ENCODE results near the gene FSTL4. TPM values are rescaled to one million over a fixed set of nuclear protein-coding genes. Genes with fewer than 3 reads are reported as not detected.

FSTL4 gene
- total RNA-seq, 2 experiments from 2014 or later: not detected

GRCh38 chr5:133260715-133261114 is 351.6 kb downstream of the FSTL4 start:
- Histone ChIP-seq H3K4me3 (ENCODE audit: low read depth, low read length, poor library complexity, severe bottlenecking) (no peak overlapping the region), H3K4me2 (ENCODE audit: low read length) (no peak overlapping the region), H3K27ac (ENCODE audit: low read depth, low read length, poor library complexity, severe bottlenecking) (no peak overlapping the region), H4K20me1 (ENCODE audit: insufficient read depth, low read length) (no peaks in the 10 kb centered on the region), H3K9me2 (ENCODE audit: insufficient read depth, low read length) (no peaks in the 10 kb centered on the region), H3K79me2 (ENCODE audit: insufficient read depth, low read depth, low read length) (no peaks in the 10 kb centered on the region), H3K4me1 (ENCODE audit: insufficient read depth, low read length, poor library complexity, severe bottlenecking) (no peaks in the 10 kb centered on the region), H2AFZ (ENCODE audit: low read length) (no peak overlapping the region), H3K9me3 (ENCODE audit: low read length) (no peaks in the 10 kb centered on the region), H3K36me3 (ENCODE audit: insufficient read depth, low read length) (no peaks in the 10 kb centered on the region)
- BruUV-seq (replicated peaks): no TSS peak
- CTCF ChIA-PET (ENCODE audit: unreplicated experiment): no interaction called here
- POLR2A ChIA-PET: no interaction called here
- no peak for DNase-seq (ENCODE audit: low spot score)
- intact Hi-C loops (cut with micrococcal nuclease; ENCODE audit: unreplicated experiment): no loop called here
- TF ChIP-seq CTCF (conservative IDR thresholded peaks at IDR 0.05; ENCODE audit: low read length) (0 out of 2 replicates have a peak, but pooled peaks have one; percentile 14), EZH2phosphoT487 (IDR thresholded peaks at IDR 0.05; ENCODE audit: borderline replicate concordance, low read depth, low read length) (no peak)

GRCh38 chr5:133259199-133259997 is 352.9 kb downstream of the FSTL4 start:
- Histone ChIP-seq H2AFZ (ENCODE audit: low read length) (no peak overlapping the region), H3K4me2 (ENCODE audit: low read length) (no peak overlapping the region), H3K4me3 (ENCODE audit: low read depth, low read length, poor library complexity, severe bottlenecking) (no peak overlapping the region), H4K20me1 (ENCODE audit: insufficient read depth, low read length) (no peaks in the 10 kb centered on the region), H3K4me1 (ENCODE audit: insufficient read depth, low read length, poor library complexity, severe bottlenecking) (no peaks in the 10 kb centered on the region), H3K27ac (ENCODE audit: low read depth, low read length, poor library complexity, severe bottlenecking) (no peak overlapping the region), H3K79me2 (ENCODE audit: insufficient read depth, low read depth, low read length) (no peaks in the 10 kb centered on the region), H3K9me2 (ENCODE audit: insufficient read depth, low read length) (no peaks in the 10 kb centered on the region), H3K9me3 (ENCODE audit: low read length) (no peaks in the 10 kb centered on the region), H3K36me3 (ENCODE audit: insufficient read depth, low read length) (no peaks in the 10 kb centered on the region)
- TF ChIP-seq EZH2phosphoT487 (IDR thresholded peaks at IDR 0.05; ENCODE audit: borderline replicate concordance, low read depth, low read length) (no peak), CTCF (conservative IDR thresholded peaks at IDR 0.05; ENCODE audit: low read length) (no peak)
- ChIA-PET CTCF (ENCODE audit: unreplicated experiment) (no interaction called here), POLR2A (no interaction called here)
- intact Hi-C loops (cut with micrococcal nuclease; ENCODE audit: unreplicated experiment): no loop called here
- no TSS peak for BruUV-seq (replicated peaks)
- DNase-seq (ENCODE audit: low spot score): no peak

GRCh38 chr5:133257977-133258376 is 354.4 kb downstream of the FSTL4 start:
- no peak overlapping the region for H3K4me3 ChIP-seq (ENCODE audit: low read depth, low read length, poor library complexity, severe bottlenecking)
- no peak overlapping the region for H2AFZ ChIP-seq (ENCODE audit: low read length)
- H3K9me3 ChIP-seq (ENCODE audit: low read length): no peaks in the 10 kb centered on the region
- intact Hi-C loops (cut with micrococcal nuclease; ENCODE audit: unreplicated experiment): no loop called here
- CTCF ChIA-PET (ENCODE audit: unreplicated experiment): no interaction called here
- no TSS peak for BruUV-seq (replicated peaks)
- H3K27ac ChIP-seq (ENCODE audit: low read depth, low read length, poor library complexity, severe bottlenecking): no peak overlapping the region
- no peak overlapping the region for H3K4me2 ChIP-seq (ENCODE audit: low read length)
- H3K4me1 ChIP-seq (ENCODE audit: insufficient read depth, low read length, poor library complexity, severe bottlenecking): no peaks in the 10 kb centered on the region
- TF ChIP-seq EZH2phosphoT487 (IDR thresholded peaks at IDR 0.05; ENCODE audit: borderline replicate concordance, low read depth, low read length) (no peak), CTCF (conservative IDR thresholded peaks at IDR 0.05; ENCODE audit: low read length) (no peak)
- no peaks in the 10 kb centered on the region for H3K9me2 ChIP-seq (ENCODE audit: insufficient read depth, low read length)
- H3K36me3 ChIP-seq (ENCODE audit: insufficient read depth, low read length): no peaks in the 10 kb centered on the region
- no peak for DNase-seq (ENCODE audit: low spot score)
- H3K79me2 ChIP-seq (ENCODE audit: insufficient read depth, low read depth, low read length): no peaks in the 10 kb centered on the region
- POLR2A ChIA-PET: no interaction called here
- H4K20me1 ChIP-seq (ENCODE audit: insufficient read depth, low read length): no peaks in the 10 kb centered on the region
